GM21423 (cell line): ENCODE results near the gene TSFM.
"Not testable (repeated sequence)": the region's sequence is repeated elsewhere in the genome, so short reads cannot be mapped to it uniquely, and the experiment has no call there.

Experiments
- ATAC-seq: cut with Tn5 transposase; IDR thresholded peaks from one replicate; pipeline ENCODE4 v1.9.1; 2021; ENCODE audit warnings: mild to moderate bottlenecking, moderate library complexity; ENCODE audit not compliant: unreplicated experiment

The TSFM gene

GRCh38 chr12:57762463-57762862, 20.1 kb upstream of the TSFM start:
- no peak for ATAC-seq

GRCh38 chr12:57763881-57764661, 18.5 kb upstream of the TSFM start:
- no peak for ATAC-seq

- no peak for ATAC-seq
Measured at GRCh38 chr12:57764662-57765002, 18.0 kb upstream of the TSFM start.

- ATAC-seq, result no peak
Measured at GRCh38 chr12:57765003-57765697, 17.4 kb upstream of the TSFM start.

GRCh38 chr12:57765698-57766463, 16.7 kb upstream of the TSFM start:
- ATAC-seq, result no peak

- ATAC-seq, result no peak
Measured at GRCh38 chr12:57766464-57767304, 15.9 kb upstream of the TSFM start, which contains the start of gene CYP27B1. Gene CYP27B1, minus strand, starts transcription at chr12:57767078. Its CDS starts 37 bp downstream, at chr12:57767041.

DNA sequence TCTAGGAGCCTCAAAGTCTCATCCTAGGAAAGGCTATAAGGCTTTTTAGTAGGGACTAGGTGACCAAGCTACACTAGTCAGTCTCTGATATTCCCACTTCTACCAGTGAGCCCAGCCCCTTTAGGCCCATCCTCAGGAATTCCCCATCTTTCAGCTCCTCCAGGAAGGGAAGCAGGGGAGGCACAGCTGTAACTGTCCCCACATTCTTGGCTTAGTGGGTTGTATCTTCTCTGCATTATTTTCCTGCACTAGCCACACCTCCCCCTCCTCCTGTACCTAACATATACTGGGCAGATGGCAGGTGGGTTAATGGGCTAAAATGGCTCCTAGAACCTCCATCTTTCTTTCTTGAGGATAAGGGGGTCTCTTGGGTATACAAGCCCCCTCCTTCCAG, 15.3 kb upstream of the TSFM start:
- no peak for ATAC-seq

GRCh38 chr12:57767876-57768275, 14.7 kb upstream of the TSFM start:
- no peak for ATAC-seq

DNA sequence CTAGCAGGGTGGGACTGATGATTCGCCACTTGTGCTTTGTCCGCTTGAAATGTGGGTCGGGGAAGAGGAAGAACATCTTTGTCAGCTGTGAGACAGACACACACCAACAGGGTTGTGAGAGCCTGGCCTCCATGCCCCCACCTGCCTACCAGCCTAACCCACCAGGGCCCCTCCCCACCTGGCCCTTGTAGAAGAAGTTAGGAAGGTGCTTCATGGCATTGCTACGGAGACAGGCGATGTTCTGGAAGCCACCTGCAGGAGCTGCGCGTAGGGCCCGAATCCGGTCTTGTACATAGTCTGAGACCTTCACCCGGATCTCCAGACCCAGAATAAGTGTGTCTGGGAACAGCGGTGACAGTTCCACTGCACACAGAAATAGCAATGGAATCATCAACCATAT, 13.0 kb upstream of the TSFM start:
- ATAC-seq, result no peak

GRCh38 chr12:57770734-57771133, 11.9 kb upstream of the TSFM start:
- no peak for ATAC-seq

DNA sequence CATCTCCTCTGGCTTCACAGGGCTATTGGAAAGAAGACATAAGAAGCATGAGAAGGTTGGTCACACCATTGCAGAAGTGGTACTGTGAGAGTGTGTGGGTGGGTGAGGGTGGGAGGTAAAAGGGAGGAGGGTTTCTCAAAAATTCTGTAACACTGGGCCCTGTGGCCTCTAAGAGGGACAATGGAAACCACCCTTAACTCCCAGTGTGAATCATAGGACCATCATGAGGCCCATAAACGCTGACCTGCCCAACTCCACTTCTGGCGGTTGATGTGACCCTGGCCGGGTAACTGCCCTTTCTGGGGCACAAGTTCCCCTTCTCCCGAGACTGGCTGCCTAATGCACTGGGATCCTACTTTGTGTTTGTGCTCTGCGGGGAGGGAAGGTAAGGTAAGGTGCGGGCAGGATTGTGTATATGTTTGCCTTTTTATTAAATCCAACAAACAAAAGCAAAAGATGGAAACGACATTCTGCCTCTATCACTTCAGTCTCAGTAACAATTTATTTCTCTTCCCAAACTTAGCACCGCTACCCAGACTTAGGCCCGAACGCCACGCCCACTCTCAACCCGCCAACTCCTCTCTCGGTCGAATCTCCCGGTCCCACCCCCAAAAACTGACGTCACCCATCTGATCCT, 11.2 kb upstream of the TSFM start:
- peak; percentile 66 for ATAC-seq

DNA sequence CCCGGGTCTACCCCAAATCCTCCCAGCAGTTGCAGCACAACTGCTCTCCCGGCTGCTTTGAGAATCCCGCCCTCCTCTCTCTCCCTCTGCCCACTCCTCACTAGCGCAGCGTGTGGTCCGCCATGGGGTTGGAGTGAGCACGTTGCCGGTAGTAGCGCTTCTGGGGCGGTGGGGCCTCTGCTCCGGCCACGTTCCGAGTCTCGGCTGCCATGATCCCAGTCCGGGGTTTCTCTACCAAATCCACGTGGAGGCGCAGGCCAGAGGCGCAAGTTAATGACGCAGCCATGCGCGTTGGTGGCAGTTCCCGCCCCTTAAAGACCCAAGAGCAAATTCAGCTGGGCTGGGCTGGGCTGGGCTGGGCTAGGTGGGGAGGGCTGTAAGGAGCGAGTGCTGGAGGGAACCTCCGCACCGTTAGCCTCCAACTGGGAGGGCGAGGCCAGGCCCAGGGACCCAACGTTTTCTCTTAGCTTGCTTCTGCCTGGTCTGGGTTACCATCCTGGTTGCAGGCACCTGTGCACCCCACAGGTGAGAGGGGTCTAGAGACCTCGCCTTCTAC, 10.6 kb upstream of the TSFM start, which contains the start of gene METTL1:
METTL1 (minus strand) TSS at position 233 of the 556 bp plus-strand sequence; CDS start at position 211, 22 bp downstream.
- ATAC-seq, result peak; percentile 82

- peak; percentile 26 for ATAC-seq
Measured at GRCh38 chr12:57772429-57773322, 9.9 kb upstream of the TSFM start, which contains the start of gene EEF1AKMT3. Gene EEF1AKMT3, plus strand, starts transcription at chr12:57772614. Its CDS starts 111 bp downstream, at chr12:57772725.

GRCh38 chr12:57774634-57775033, 8.0 kb upstream of the TSFM start:
- not testable (repeated sequence) for ATAC-seq

GRCh38 chr12:57775044-57775443, 7.5 kb upstream of the TSFM start:
- no peak for ATAC-seq

GRCh38 chr12:57775563-57776246, 6.9 kb upstream of the TSFM start:
- ATAC-seq, result no peak

DNA sequence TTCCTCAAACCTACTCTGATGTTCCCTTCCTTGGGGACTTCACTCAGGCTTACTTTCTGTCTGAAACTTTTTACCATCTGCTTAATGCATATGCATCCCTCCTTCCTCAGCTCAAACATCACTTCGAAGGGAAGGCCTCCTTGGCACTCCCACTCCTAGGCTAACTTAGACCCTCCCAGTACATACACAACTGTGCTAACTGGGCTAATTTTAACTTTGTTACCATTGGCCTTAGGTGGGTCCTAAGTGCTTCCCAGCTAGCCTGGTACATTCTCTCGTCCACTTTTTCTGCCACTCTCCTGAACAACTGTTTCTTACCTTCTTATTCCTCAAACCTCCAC, 6.4 kb upstream of the TSFM start:
- no peak for ATAC-seq

GRCh38 chr12:57777367-57777766, 5.2 kb upstream of the TSFM start:
- ATAC-seq, result no peak
